Measurements from ENCODE around the gene HS3ST1. TPM values are rescaled to one million over a fixed set of nuclear protein-coding genes. Genes with fewer than 3 reads are reported as not detected.
A peak's percentile ranks its signal among the peaks of the same experiment; 100 is the strongest.

The HS3ST1 gene
- 6.9 TPM for total RNA-seq

- DNase-seq (ENCODE audit: low spot score in 2 of 2): peak in 1 of 2 donors; percentile 16
- no peak for FAIRE-seq
These were observed at the start of gene HS3ST1 for GRCh38 chr4:11428231-11428898. Gene HS3ST1 (minus strand): TSS chr4:11428894. CDS start chr4:11400005, 28,889 bp downstream.

- no peak for FAIRE-seq
- DNase-seq (ENCODE audit: low spot score in 2 of 2): no peak
These were observed 47.2 kb upstream of the HS3ST1 start for GRCh38 chr4:11475871-11476270.

GRCh38 chr4:11474146-11474545, 45.5 kb upstream of the HS3ST1 start:
- DNase-seq (ENCODE audit: low spot score in 2 of 2) (no peak), FAIRE-seq (no peak)

GRCh38 chr4:11472535-11472934, 43.8 kb upstream of the HS3ST1 start:
- DNase-seq (ENCODE audit: low spot score in 2 of 2) (no peak), FAIRE-seq (no peak)

- DNase-seq (ENCODE audit: low spot score in 2 of 2) (no peak), FAIRE-seq (no peak)
These were observed 42.9 kb upstream of the HS3ST1 start for GRCh38 chr4:11471618-11472017.

- DNase-seq (ENCODE audit: low spot score in 2 of 2) (no peak), FAIRE-seq (no peak)
These were observed 42.4 kb upstream of the HS3ST1 start for GRCh38 chr4:11471046-11471441.

GRCh38 chr4:11470438-11471045, 41.8 kb upstream of the HS3ST1 start:
- no peak for FAIRE-seq
- DNase-seq (ENCODE audit: low spot score in 2 of 2): no peak

- DNase-seq (ENCODE audit: low spot score in 2 of 2) (no peak), FAIRE-seq (no peak)
These were observed 41.1 kb upstream of the HS3ST1 start for GRCh38 chr4:11469650-11470437.

GRCh38 chr4:11468901-11469300, 40.2 kb upstream of the HS3ST1 start:
- FAIRE-seq (no peak), DNase-seq (ENCODE audit: low spot score in 2 of 2) (no peak)

- FAIRE-seq (no peak), DNase-seq (ENCODE audit: low spot score in 2 of 2) (no peak)
These were observed 39.2 kb upstream of the HS3ST1 start for GRCh38 chr4:11467931-11468330.

- DNase-seq (ENCODE audit: low spot score in 2 of 2) (no peak), FAIRE-seq (no peak)
These were observed 35.0 kb upstream of the HS3ST1 start for GRCh38 chr4:11463707-11464106.

GRCh38 chr4:11456401-11456800, 27.7 kb upstream of the HS3ST1 start:
- DNase-seq (ENCODE audit: low spot score in 2 of 2): no peak
- no peak for FAIRE-seq

- no peak for FAIRE-seq
- no peak for DNase-seq (ENCODE audit: low spot score in 2 of 2)
These were observed 26.6 kb upstream of the HS3ST1 start for GRCh38 chr4:11455201-11455835.

- DNase-seq (ENCODE audit: low spot score in 2 of 2) (no peak), FAIRE-seq (no peak)
These were observed 23.0 kb upstream of the HS3ST1 start for GRCh38 chr4:11451716-11452115.

- no peak for FAIRE-seq
- no peak for DNase-seq (ENCODE audit: low spot score in 2 of 2)
These were observed 17.6 kb upstream of the HS3ST1 start for GRCh38 chr4:11446155-11446811.

GRCh38 chr4:11441194-11441556, 12.5 kb upstream of the HS3ST1 start:
- no peak for FAIRE-seq
- DNase-seq (ENCODE audit: low spot score in 2 of 2): no peak

- DNase-seq (ENCODE audit: low spot score in 2 of 2): no peak
- no peak for FAIRE-seq
These were observed 11.9 kb upstream of the HS3ST1 start for GRCh38 chr4:11440481-11441193.

GRCh38 chr4:11439836-11440235, 11.1 kb upstream of the HS3ST1 start:
- DNase-seq (ENCODE audit: low spot score in 2 of 2) (no peak), FAIRE-seq (no peak)

- FAIRE-seq (no peak), DNase-seq (ENCODE audit: low spot score in 2 of 2) (no peak)
These were observed 10.0 kb upstream of the HS3ST1 start for GRCh38 chr4:11438647-11439046.

GRCh38 chr4:11436673-11437072, 8.0 kb upstream of the HS3ST1 start:
- DNase-seq (ENCODE audit: low spot score in 2 of 2) (no peak), FAIRE-seq (no peak)
